GM21528 (cell line): Measurements from ENCODE around the gene KCNMA1.
"Not testable (repeated sequence)": the region's sequence is repeated elsewhere in the genome, so short reads cannot be mapped to it uniquely, and the experiment has no call there.

Experiments
- ATAC-seq: cut with Tn5 transposase; IDR thresholded peaks from one replicate; pipeline ENCODE4 v1.9.1; 2021; ENCODE audit warnings: mild to moderate bottlenecking, moderate library complexity; ENCODE audit not compliant: unreplicated experiment, low FRiP score

Gene KCNMA1

GRCh38 chr10:77608281-77608680 lies 29.3 kb downstream of the KCNMA1 start:
- no peak for ATAC-seq

- no peak for ATAC-seq
Measured at GRCh38 chr10:77606751-77607150, 30.9 kb downstream of the KCNMA1 start.

- no peak for ATAC-seq
Measured at GRCh38 chr10:77605466-77605865, 32.1 kb downstream of the KCNMA1 start.

GRCh38 chr10:77604941-77605351 lies 32.7 kb downstream of the KCNMA1 start:
- no peak for ATAC-seq

- no peak for ATAC-seq
Measured at GRCh38 chr10:77604063-77604462, 33.5 kb downstream of the KCNMA1 start.

GRCh38 chr10:77603534-77603927 lies 34.1 kb downstream of the KCNMA1 start:
- no peak for ATAC-seq

GRCh38 chr10:77602913-77603533 lies 34.6 kb downstream of the KCNMA1 start:
- no peak for ATAC-seq

GRCh38 chr10:77602231-77602912 lies 35.2 kb downstream of the KCNMA1 start:
- no peak for ATAC-seq

- no peak for ATAC-seq
Measured at GRCh38 chr10:77601488-77601887, 36.1 kb downstream of the KCNMA1 start.

GRCh38 chr10:77600640-77601039 lies 37.0 kb downstream of the KCNMA1 start:
- ATAC-seq: no peak

- no peak for ATAC-seq
Measured at GRCh38 chr10:77599651-77600050, 38.0 kb downstream of the KCNMA1 start.

GRCh38 chr10:77598606-77599005 lies 39.0 kb downstream of the KCNMA1 start:
- no peak for ATAC-seq

- no peak for ATAC-seq
Measured at GRCh38 chr10:77597560-77597959, 40.0 kb downstream of the KCNMA1 start.

- no peak for ATAC-seq
Measured at GRCh38 chr10:77594471-77594783, 43.2 kb downstream of the KCNMA1 start.

- ATAC-seq: no peak
Measured at GRCh38 chr10:77593771-77594470, 43.7 kb downstream of the KCNMA1 start.

- no peak for ATAC-seq
Measured at GRCh38 chr10:77592946-77593636, 44.5 kb downstream of the KCNMA1 start.

- no peak for ATAC-seq
Measured at GRCh38 chr10:77592510-77592909, 45.1 kb downstream of the KCNMA1 start.

GRCh38 chr10:77591238-77591880 lies 46.2 kb downstream of the KCNMA1 start:
- ATAC-seq: no peak

- ATAC-seq: no peak
Measured at GRCh38 chr10:77590344-77591237, 47.0 kb downstream of the KCNMA1 start.

- ATAC-seq: not testable (repeated sequence)
Measured at GRCh38 chr10:77589703-77590102, 47.9 kb downstream of the KCNMA1 start.
